OCI-M1 (cell line): ENCODE measurements around the gene PAN3.

Source experiments
- DNase-seq: peaks from one replicate; lab custom pipeline; 2025; lab: John Stamatoyannopoulos, UW

The PAN3 gene

GRCh38 chr13:28229522-28230411, 91.4 kb downstream of the PAN3 start:
- no peak for DNase-seq

- no peak for DNase-seq
Measured at GRCh38 chr13:28231642-28232041, 93.3 kb downstream of the PAN3 start.

GRCh38 chr13:28237944-28238343, 99.6 kb downstream of the PAN3 start:
- no peak for DNase-seq

GRCh38 chr13:28239374-28239773, 101.0 kb downstream of the PAN3 start:
- no peak for DNase-seq

GRCh38 chr13:28245465-28245864, 107.1 kb downstream of the PAN3 start:
- DNase-seq = no peak

DNA sequence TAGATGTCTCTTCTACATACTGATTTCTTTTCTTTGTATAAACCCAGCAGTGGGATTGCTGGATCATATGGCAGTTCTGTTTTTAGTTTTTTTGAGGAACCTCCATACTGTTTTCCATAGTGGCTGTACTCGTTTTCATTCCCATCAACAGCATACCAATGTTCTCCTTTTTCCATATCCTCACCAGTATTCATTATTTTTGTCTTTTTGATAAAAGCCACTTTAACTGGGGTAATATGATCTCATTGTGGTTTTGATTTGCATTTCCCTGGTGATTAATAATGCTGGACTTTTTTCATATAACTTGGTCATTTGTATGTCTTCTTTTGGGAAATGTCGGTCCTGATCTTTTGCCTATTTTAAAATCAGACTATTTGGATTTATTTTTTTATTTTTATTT, 108.5 kb downstream of the PAN3 start:
- DNase-seq = no peak

GRCh38 chr13:28248080-28248479, 109.7 kb downstream of the PAN3 start:
- DNase-seq = peak; percentile 10

DNA sequence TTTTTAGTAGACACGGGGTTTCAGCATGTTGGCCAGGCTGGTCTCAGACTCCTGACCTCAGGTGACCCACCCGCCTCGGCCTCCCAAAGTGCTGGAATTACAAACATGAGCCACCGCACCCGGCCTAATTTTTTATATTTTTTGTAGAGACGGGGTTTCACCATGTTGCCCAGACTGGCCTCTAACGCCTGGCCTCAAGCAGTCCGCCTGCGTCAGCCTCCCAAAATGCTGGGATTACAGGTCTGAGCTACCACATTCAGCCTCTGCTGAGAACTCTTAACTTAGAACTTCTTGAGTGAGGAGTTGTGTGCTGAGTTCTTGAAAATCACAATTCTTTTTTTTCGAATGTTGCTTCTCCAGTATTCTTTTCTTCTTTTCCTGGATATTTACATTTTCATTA, 112.2 kb downstream of the PAN3 start:
- no peak for DNase-seq

DNA sequence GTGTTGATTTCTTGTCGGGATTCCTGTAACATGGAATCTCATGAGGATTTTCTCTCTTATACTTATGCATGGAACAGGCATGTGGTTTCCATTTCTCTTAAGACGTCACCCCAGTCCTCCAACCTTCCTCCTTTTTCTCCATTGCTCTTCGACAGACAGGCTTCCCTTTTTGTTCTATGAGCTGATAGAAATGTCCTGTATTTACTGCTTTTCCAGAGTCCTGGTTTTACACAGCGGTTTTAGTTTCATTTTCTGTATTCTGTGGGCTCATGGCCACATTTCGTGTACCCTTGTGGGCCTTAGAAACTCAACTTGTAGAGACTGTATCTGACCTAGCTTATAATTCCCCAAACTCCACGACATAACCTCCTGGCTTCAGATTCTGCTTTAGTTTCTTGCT, 113.1 kb downstream of the PAN3 start:
- peak; percentile 67 for DNase-seq

GRCh38 chr13:28252547-28252946, 114.2 kb downstream of the PAN3 start:
- DNase-seq = no peak

GRCh38 chr13:28257305-28257704, 119.0 kb downstream of the PAN3 start:
- no peak for DNase-seq

DNA sequence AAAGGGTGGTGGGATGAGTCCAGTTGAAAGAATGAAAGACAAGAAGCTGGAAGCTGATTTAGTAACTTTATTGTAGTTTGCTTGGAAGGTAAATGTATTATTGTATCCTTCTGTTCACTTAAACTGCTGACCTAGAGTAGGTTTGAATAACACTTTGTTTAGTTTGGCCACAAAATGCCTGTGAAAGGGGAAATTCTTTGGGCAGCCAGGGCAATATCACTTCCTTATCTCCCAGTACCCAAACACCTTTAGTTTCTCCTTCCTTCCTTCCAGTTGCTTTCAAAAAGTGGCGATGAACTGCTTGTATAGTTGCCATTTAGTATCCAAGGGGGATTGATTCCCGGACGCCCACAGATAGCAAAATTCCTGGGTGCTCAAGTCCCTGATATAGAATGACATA, 120.1 kb downstream of the PAN3 start:
- DNase-seq = no peak

DNA sequence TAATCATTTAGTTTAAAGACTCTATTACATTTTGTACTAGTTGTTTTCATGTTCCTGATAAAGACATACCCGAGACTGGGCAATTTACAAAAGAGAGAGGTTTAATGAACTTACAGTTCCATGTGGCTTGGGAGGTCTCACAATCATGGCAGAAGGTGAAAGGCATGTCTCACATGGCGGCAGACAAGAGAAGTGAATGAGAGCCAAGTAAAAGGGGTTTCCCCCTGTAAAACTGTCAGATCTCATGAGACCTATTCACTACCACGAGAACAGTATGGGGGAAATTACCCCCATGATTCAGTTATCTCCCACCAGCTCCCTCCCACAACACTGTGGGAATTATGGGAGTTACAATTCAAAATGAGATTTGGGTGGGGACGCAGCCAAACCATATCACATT, 129.2 kb downstream of the PAN3 start:
- no peak for DNase-seq

DNA sequence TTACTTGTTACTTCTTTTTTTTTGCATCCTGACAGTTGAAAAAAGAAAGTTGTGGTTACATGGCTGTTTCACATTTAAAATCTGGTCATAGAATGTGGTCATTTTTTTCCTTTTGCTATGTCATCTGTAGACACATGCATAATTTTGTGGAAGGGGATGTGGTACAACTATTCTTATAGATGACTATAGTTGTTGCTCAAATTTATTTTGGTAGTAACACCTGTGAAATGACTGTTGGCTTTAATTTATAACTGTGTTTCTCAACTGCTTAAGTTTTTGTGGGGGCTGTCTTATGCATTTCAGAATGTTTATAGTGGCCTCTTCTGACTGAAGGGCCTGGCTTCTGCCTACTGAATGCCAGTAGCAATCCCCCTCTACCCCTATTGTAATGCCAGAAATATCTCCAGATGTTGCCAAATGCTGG, 130.5 kb downstream of the PAN3 start:
- peak; percentile 71 for DNase-seq

DNA sequence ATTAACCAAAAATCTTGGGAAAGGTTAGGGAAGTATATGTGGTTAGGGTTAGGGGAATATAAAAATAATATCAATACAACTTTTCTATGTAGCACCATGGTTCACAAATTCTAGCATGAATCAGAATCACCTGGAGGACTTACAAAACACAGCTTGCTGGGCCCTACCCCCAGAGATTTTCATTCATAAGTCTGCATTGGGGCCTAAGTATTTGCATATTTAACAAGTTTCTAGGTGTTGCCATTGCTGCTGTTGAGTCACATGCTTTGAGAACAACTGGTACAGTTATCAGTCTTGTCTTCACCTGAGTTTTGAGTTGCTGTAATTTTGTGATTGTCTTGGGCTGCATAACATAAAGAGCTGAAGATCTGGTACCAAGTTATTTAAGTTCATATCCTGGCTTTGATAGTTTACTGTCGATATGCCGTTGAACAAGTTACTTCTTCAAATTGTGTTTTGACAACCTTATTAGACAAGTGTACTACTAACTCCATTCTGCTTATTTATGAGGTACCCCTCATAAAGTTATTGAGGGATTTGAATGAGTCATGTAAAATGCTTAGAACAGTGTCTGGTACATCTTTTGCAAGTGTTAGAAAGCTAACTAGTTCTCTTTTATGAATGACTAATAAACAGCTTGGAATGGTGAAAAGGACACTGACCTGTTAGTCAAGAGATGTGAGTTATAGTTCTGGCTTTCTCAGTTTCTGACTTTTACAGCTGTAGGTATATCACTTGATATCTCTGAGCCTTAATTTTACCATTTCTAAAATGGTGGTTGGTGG, 132.9 kb downstream of the PAN3 start:
- no peak for DNase-seq

GRCh38 chr13:28273919-28274318, 135.6 kb downstream of the PAN3 start:
- peak; percentile 2 for DNase-seq

- DNase-seq = no peak
Measured at GRCh38 chr13:28282451-28282850, 144.1 kb downstream of the PAN3 start.

DNA sequence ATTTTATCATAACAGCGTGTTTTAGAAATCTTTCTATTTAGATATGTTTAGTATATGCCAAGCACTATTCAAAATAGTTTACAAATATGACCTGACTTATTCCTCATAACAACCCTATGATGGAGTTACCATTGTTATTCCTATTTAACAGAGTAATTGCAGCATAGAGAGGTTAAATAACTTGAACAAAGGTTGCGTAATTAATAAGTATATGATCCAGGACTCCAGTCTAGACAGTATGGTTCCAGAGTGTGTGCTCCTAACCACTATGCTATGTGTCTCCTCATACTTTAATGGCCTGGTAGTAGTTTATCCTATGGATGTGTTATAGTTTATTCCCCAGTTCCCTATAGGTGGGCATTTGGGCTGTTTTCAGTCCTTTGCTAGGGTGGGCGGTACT, 145.3 kb downstream of the PAN3 start:
- DNase-seq = no peak

DNA sequence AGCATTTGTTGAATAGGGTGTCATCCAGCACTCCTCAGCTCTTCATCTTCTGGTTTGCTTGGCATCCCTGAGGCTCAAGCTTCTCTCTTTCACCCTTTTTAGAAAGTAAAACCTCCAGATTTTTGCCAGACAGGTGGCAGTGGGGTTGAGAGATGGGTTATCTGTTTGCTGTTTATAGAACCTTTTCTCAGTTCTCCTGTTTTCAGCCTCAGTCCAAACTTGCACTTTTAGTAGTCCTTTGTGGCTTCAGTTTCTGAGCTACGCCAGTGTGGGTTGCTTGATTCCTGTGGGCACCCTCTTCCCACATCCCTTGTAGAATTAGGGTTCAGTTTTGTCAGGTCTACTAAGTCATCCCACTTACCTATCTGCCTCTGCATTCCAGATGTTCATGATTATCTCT, 147.9 kb downstream of the PAN3 start:
- no peak for DNase-seq

GRCh38 chr13:28297341-28297740, 159.0 kb downstream of the PAN3 start:
- DNase-seq = no peak

DNA sequence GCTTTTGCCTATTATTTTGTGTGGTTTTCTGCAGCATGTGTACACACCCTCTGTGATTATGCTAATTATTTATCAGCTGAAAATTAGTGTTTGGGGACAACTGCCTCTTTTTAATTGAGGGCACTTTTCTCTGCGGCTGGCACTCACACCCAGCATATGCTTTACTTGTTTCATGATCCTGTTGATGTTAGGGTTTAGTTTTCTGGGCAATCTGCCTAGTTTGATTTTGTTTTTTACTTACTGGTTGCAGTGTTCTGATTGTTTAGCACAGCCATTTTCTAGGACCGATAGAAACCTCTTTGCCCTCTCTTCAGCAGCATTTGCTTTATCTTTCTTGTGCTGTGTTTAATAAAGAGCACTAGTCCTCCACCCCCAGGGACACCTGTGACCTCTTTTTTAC, 161.6 kb downstream of the PAN3 start:
- no peak for DNase-seq

DNA sequence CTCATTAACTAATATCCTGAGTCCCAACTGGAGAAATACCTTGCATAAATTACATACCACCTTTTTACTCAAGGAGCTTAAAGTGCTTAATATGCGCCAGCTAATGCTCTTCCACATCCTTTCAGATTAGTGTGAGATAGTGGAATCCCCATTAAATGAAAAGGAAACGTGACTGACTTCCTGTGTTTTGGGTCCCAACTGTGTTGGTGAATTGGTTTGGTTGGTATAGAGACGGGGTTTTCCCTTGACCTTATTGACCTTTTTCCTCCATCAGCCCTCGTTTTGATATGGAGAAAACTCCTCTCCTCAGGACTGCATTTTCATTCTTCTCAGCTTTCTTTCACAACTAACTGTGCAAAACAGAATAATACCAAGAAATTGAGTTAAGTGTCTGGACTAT, 163.5 kb downstream of the PAN3 start:
- DNase-seq = no peak

DNA sequence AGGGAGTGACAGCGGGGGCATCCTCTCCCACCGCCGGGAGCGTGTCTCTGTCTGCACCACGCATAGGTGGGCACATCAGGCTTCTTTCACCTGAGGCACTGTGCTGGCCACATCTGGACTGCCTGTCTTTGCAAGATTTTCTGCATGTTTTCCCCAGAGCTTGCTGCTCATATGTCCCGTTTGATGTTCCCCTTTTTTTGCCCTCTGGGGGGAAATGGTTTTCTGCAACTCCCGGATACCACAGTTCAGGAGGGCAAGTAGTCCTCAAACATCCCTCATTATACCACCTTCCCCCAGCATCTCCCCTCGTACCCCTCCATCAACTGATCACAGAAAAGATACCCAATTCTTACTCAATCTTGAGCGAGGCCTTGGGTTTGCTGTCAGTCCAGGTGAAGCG, 168.0 kb downstream of the PAN3 start:
- no peak for DNase-seq
